ENCODE results near the gene SPDL1. TPM values are rescaled to one million over a fixed set of nuclear protein-coding genes. Genes with fewer than 3 reads are reported as not detected.

The SPDL1 gene
- total and polyA plus RNA-seq, 2 experiments from 2014 or later = 177 to 215 TPM

- Histone ChIP-seq H3K27me3 (replicated peaks; ENCODE audit: insufficient read depth) (no peaks in the 10 kb centered on the region), H3K9me2 (ENCODE audit: insufficient read depth) (no peaks in the 10 kb centered on the region), H2AFZ (no peak overlapping the region), H3F3A (ENCODE audit: insufficient read depth) (peaks cover 6% of the 10 kb centered on the region), H3K79me2 (ENCODE audit: insufficient read depth) (no peaks in the 10 kb centered on the region), H3K4me1 (ENCODE audit: insufficient read depth) (peaks cover 35% of the 10 kb centered on the region), H3K4me2 (ENCODE audit: unreplicated experiment) (no peak overlapping the region), H3K9me3 (ENCODE audit: low read depth) (no peaks in the 10 kb centered on the region), H4K20me1 (ENCODE audit: insufficient read depth) (no peaks in the 10 kb centered on the region), H3K27ac (no peak overlapping the region), H3K4me3 (no peak overlapping the region), H3K9ac (no peak overlapping the region), H3K36me3 (ENCODE audit: low read depth) (no peaks in the 10 kb centered on the region)
- WGBS, 2 experiments (ENCODE audit: low coverage in 1 of 2, low lambda C conversion rate in 2 of 2, missing lambda C conversion rate in 2 of 2) = 88 to 97% methylated on average over 1 of the region's 1 CpG
- no peak for TF ChIP-seq EZH2phosphoT487 (IDR thresholded peaks at IDR 0.05; ENCODE audit: insufficient read depth, low read depth)
- TF ChIP-seq EZH2 (IDR thresholded peaks at IDR 0.05; ENCODE audit: insufficient read depth, poor library complexity, severe bottlenecking) = no peak
- no peak for DNase-seq
- in situ Hi-C loops (cut with MboI) = loop anchor here (25.0 kb wide), 1 partner anchor 1289 kb away; no protein-coding TSS in a partner anchor
Measured at GRCh38 chr5:169551146-169551545, 32.4 kb upstream of the SPDL1 start.

- peaks cover under 1% of the 10 kb centered on the region; the same call in 1 of the 2 replicates for H3F3A ChIP-seq (ENCODE audit: insufficient read depth)
- no peak overlapping the region for H3K9ac ChIP-seq
- H3K36me3 ChIP-seq (ENCODE audit: low read depth) = no peaks in the 10 kb centered on the region
- H3K79me2 ChIP-seq (ENCODE audit: insufficient read depth) = no peaks in the 10 kb centered on the region
- H4K20me1 ChIP-seq (ENCODE audit: insufficient read depth) = no peaks in the 10 kb centered on the region
- DNase-seq = no peak
- in situ Hi-C loops (cut with MboI) = loop anchor here (25.0 kb wide), 1 partner anchor 1289 kb away; no protein-coding TSS in a partner anchor
- H3K4me2 ChIP-seq (ENCODE audit: unreplicated experiment) = no peak overlapping the region
- peaks cover 33% of the 10 kb centered on the region for H3K4me1 ChIP-seq (ENCODE audit: insufficient read depth)
- H3K27me3 ChIP-seq (replicated peaks; ENCODE audit: insufficient read depth) = no peaks in the 10 kb centered on the region
- no peak overlapping the region for H3K27ac ChIP-seq
- no peaks in the 10 kb centered on the region for H3K9me3 ChIP-seq (ENCODE audit: low read depth)
- no peak overlapping the region for H3K4me3 ChIP-seq
- no peak for TF ChIP-seq EZH2 (IDR thresholded peaks at IDR 0.05; ENCODE audit: insufficient read depth, poor library complexity, severe bottlenecking)
- TF ChIP-seq EZH2phosphoT487 (IDR thresholded peaks at IDR 0.05; ENCODE audit: insufficient read depth, low read depth) = no peak
- H2AFZ ChIP-seq = no peak overlapping the region
- WGBS, 2 experiments (ENCODE audit: low coverage in 1 of 2, low lambda C conversion rate in 2 of 2, missing lambda C conversion rate in 2 of 2) = 49 to 52% methylated on average over 4 of the region's 4 CpGs
- H3K9me2 ChIP-seq (ENCODE audit: insufficient read depth) = no peaks in the 10 kb centered on the region
Measured at GRCh38 chr5:169551696-169552095, 31.9 kb upstream of the SPDL1 start.

GRCh38 chr5:169554251-169554650 is 29.3 kb upstream of the SPDL1 start:
- H3K9me3 ChIP-seq (ENCODE audit: low read depth) = no peaks in the 10 kb centered on the region
- H3K4me2 ChIP-seq (ENCODE audit: unreplicated experiment) = no peak overlapping the region
- DNase-seq = no peak
- no peaks in the 10 kb centered on the region for H3K36me3 ChIP-seq (ENCODE audit: low read depth)
- no peak overlapping the region for H3K9ac ChIP-seq
- 88 to 100% methylated on average over 1 of the region's 1 CpG for WGBS, 2 experiments (ENCODE audit: low coverage in 1 of 2, low lambda C conversion rate in 2 of 2, missing lambda C conversion rate in 2 of 2)
- no peaks in the 10 kb centered on the region; the same call in 1 of the 2 replicates for H3F3A ChIP-seq (ENCODE audit: insufficient read depth)
- H3K4me1 ChIP-seq (ENCODE audit: insufficient read depth) = peaks cover 13% of the 10 kb centered on the region
- no peak overlapping the region for H3K27ac ChIP-seq
- H2AFZ ChIP-seq = no peak overlapping the region
- no peak for TF ChIP-seq EZH2 (IDR thresholded peaks at IDR 0.05; ENCODE audit: insufficient read depth, poor library complexity, severe bottlenecking)
- H3K27me3 ChIP-seq (replicated peaks; ENCODE audit: insufficient read depth) = no peaks in the 10 kb centered on the region
- H4K20me1 ChIP-seq (ENCODE audit: insufficient read depth) = no peaks in the 10 kb centered on the region
- no peaks in the 10 kb centered on the region for H3K79me2 ChIP-seq (ENCODE audit: insufficient read depth)
- no peak overlapping the region for H3K4me3 ChIP-seq
- in situ Hi-C loops (cut with MboI) = loop anchor here (25.0 kb wide), 1 partner anchor 1292 kb away; no protein-coding TSS in a partner anchor
- H3K9me2 ChIP-seq (ENCODE audit: insufficient read depth) = no peaks in the 10 kb centered on the region

- Histone ChIP-seq H3K9me3 (ENCODE audit: low read depth) (no peaks in the 10 kb centered on the region), H3K9ac (no peak overlapping the region), H3F3A (ENCODE audit: insufficient read depth) (no peaks in the 10 kb centered on the region), H3K79me2 (ENCODE audit: insufficient read depth) (no peaks in the 10 kb centered on the region), H4K20me1 (ENCODE audit: insufficient read depth) (no peaks in the 10 kb centered on the region), H3K36me3 (ENCODE audit: low read depth) (no peaks in the 10 kb centered on the region), H3K27me3 (replicated peaks; ENCODE audit: insufficient read depth) (no peaks in the 10 kb centered on the region), H3K4me3 (no peak overlapping the region), H3K27ac (no peak overlapping the region), H3K4me2 (ENCODE audit: unreplicated experiment) (no peak overlapping the region), H2AFZ (no peak overlapping the region), H3K9me2 (ENCODE audit: insufficient read depth) (no peaks in the 10 kb centered on the region), H3K4me1 (ENCODE audit: insufficient read depth) (no peaks in the 10 kb centered on the region)
- no peak for DNase-seq
- in situ Hi-C loops (cut with MboI) = loop anchor here (25.0 kb wide), 1 partner anchor 1296 kb away; no protein-coding TSS in a partner anchor
- TF ChIP-seq EZH2phosphoT487 (IDR thresholded peaks at IDR 0.05; ENCODE audit: insufficient read depth, low read depth) = no peak
- TF ChIP-seq EZH2 (IDR thresholded peaks at IDR 0.05; ENCODE audit: insufficient read depth, poor library complexity, severe bottlenecking) = no peak
- 88 to 90% methylated on average over 1 of the region's 1 CpG for WGBS, 2 experiments (ENCODE audit: low coverage in 1 of 2, low lambda C conversion rate in 2 of 2, missing lambda C conversion rate in 2 of 2)
Measured at GRCh38 chr5:169557838-169558237, 25.7 kb upstream of the SPDL1 start.
